ENCODE data around the gene HPSE2. TPM values are rescaled to one million over a fixed set of nuclear protein-coding genes. Genes with fewer than 3 reads are reported as not detected.

HPSE2 gene
- total RNA-seq, 1 donor from 2014 or later: not detected

GRCh38 chr10:98623176-98623575 lies 612.5 kb downstream of the HPSE2 start:
- H3K4me3 ChIP-seq (ENCODE audit: low read depth, low read length): no peak overlapping the region
- no peak for DNase-seq (ENCODE audit: low read depth)
- TF ChIP-seq CTCF (conservative IDR thresholded peaks at IDR 0.05; ENCODE audit: low read depth, low read length): no peak

- no peak overlapping the region for H3K4me3 ChIP-seq (ENCODE audit: low read depth, low read length)
- no peak for TF ChIP-seq CTCF (conservative IDR thresholded peaks at IDR 0.05; ENCODE audit: low read depth, low read length)
- DNase-seq (ENCODE audit: low read depth): no peak
Measured at GRCh38 chr10:98621630-98622029, 614.0 kb downstream of the HPSE2 start.

GRCh38 chr10:98620503-98620902 lies 615.1 kb downstream of the HPSE2 start:
- H3K4me3 ChIP-seq (ENCODE audit: low read depth, low read length): no peak overlapping the region
- DNase-seq (ENCODE audit: low read depth): no peak
- no peak for TF ChIP-seq CTCF (conservative IDR thresholded peaks at IDR 0.05; ENCODE audit: low read depth, low read length)

- no peak overlapping the region for H3K4me3 ChIP-seq (ENCODE audit: low read depth, low read length)
- TF ChIP-seq CTCF (conservative IDR thresholded peaks at IDR 0.05; ENCODE audit: low read depth, low read length): no peak
- no peak for DNase-seq (ENCODE audit: low read depth)
Measured at GRCh38 chr10:98619446-98619845, 616.2 kb downstream of the HPSE2 start.

- no peak for TF ChIP-seq CTCF (conservative IDR thresholded peaks at IDR 0.05; ENCODE audit: low read depth, low read length)
- H3K4me3 ChIP-seq (ENCODE audit: low read depth, low read length): no peak overlapping the region
- no peak for DNase-seq (ENCODE audit: low read depth)
Measured at GRCh38 chr10:98617906-98618520, 617.6 kb downstream of the HPSE2 start.

GRCh38 chr10:98613446-98613845 lies 622.2 kb downstream of the HPSE2 start:
- no peak for TF ChIP-seq CTCF (conservative IDR thresholded peaks at IDR 0.05; ENCODE audit: low read depth, low read length)
- no peak for DNase-seq (ENCODE audit: low read depth)
- no peak overlapping the region for H3K4me3 ChIP-seq (ENCODE audit: low read depth, low read length)

GRCh38 chr10:98611436-98611835 lies 624.2 kb downstream of the HPSE2 start:
- DNase-seq (ENCODE audit: low read depth): no peak
- no peak for TF ChIP-seq CTCF (conservative IDR thresholded peaks at IDR 0.05; ENCODE audit: low read depth, low read length)

More at GRCh38 chr10:98611436-98611835, 624.2 kb downstream of the HPSE2 start:
- no peak overlapping the region for H3K4me3 ChIP-seq (ENCODE audit: low read depth, low read length)

Measured in epithelial cell of proximal tubule (primary cell).